Astrocyte (in vitro differentiated cells and primary cell): ENCODE data around the gene BACH2. TPM values are rescaled to one million over a fixed set of nuclear protein-coding genes. Genes with fewer than 3 reads are reported as not detected.
"Not testable (repeated sequence)": the region's sequence is repeated elsewhere in the genome, so short reads cannot be mapped to it uniquely, and the experiment has no call there.

Experiments used
- DNase-seq: peaks from one replicate; pipeline ENCODE4 v3.0.0-alpha.2; 2010; ENCODE audit warnings: low read depth
- FAIRE-seq: peaks from 2 replicates; lab custom pipeline; 2011; peaks lifted over from hg19 to GRCh38; lab: Jason Lieb, UNC
- H2AFZ ChIP-seq: 2 replicates; pipeline ENCODE4 v1.6.0; 2012; ENCODE audit warnings: low read depth, low read length, inconsistent platforms
- H3K27ac ChIP-seq: 2 replicates; pipeline ENCODE4 v1.5.1; 2011; ENCODE audit warnings: low read depth, low read length, inconsistent platforms
- H3K27me3 ChIP-seq: 2 replicates; pipeline ENCODE4 v1.6.0; 2011; ENCODE audit warnings: low read length, inconsistent platforms; ENCODE audit not compliant: insufficient read depth
- H3K36me3 ChIP-seq: 2 replicates; pipeline ENCODE4 v1.5.1; 2011; ENCODE audit warnings: low read length, inconsistent platforms; ENCODE audit not compliant: insufficient read depth
- H3K4me1 ChIP-seq: 2 replicates; pipeline ENCODE4 v1.5.1; 2011; ENCODE audit warnings: low read length, inconsistent platforms; ENCODE audit not compliant: insufficient read depth
- H3K4me2 ChIP-seq: 2 replicates; pipeline ENCODE4 v1.6.0; 2012; ENCODE audit warnings: low read length, inconsistent platforms
- H3K4me3 ChIP-seq: 2 replicates; pipeline ENCODE4 v1.5.1; 2011; ENCODE audit warnings: low read depth, mild to moderate bottlenecking, low read length, inconsistent platforms; ENCODE audit not compliant: insufficient read depth
- H3K79me2 ChIP-seq: 2 replicates; pipeline ENCODE4 v1.6.0; 2012; ENCODE audit warnings: mild to moderate bottlenecking, low read length, inconsistent platforms; ENCODE audit not compliant: insufficient read depth
- H3K9ac ChIP-seq: 2 replicates; pipeline ENCODE4 v1.6.0; 2012; ENCODE audit warnings: mild to moderate bottlenecking, low read length, inconsistent platforms
- H3K9me3 ChIP-seq: 2 replicates; pipeline ENCODE4 v1.5.1; 2012; ENCODE audit warnings: low read depth, mild to moderate bottlenecking, low read length, inconsistent platforms; ENCODE audit not compliant: insufficient read depth
- H4K20me1 ChIP-seq: 2 replicates; pipeline ENCODE4 v1.6.0; 2012; ENCODE audit warnings: low read length, inconsistent platforms; ENCODE audit not compliant: insufficient read depth
- H3K27ac Mint-ChIP-seq: one replicate; pipeline ENCODE4 v1.8.0; 2021; ENCODE audit warnings: mild to moderate bottlenecking, mixed read lengths; ENCODE audit not compliant: unreplicated experiment
- H3K27me3 Mint-ChIP-seq: one replicate; pipeline ENCODE4 v1.8.0; 2021; ENCODE audit warnings: low read depth, mixed read lengths; ENCODE audit not compliant: unreplicated experiment
- H3K36me3 Mint-ChIP-seq: one replicate; pipeline ENCODE4 v1.8.0; 2021; ENCODE audit warnings: low read depth, mixed read lengths; ENCODE audit not compliant: unreplicated experiment
- H3K4me1 Mint-ChIP-seq: one replicate; pipeline ENCODE4 v1.8.0; 2021; ENCODE audit warnings: low read depth, mixed read lengths; ENCODE audit not compliant: unreplicated experiment
- H3K4me3 Mint-ChIP-seq: one replicate; pipeline ENCODE4 v1.8.0; 2021; ENCODE audit warnings: mild to moderate bottlenecking, moderate library complexity, mixed read lengths; ENCODE audit not compliant: unreplicated experiment
- H3K9me3 Mint-ChIP-seq: one replicate; pipeline ENCODE4 v1.8.0; 2021; ENCODE audit warnings: mild to moderate bottlenecking, mixed read lengths; ENCODE audit not compliant: unreplicated experiment
- EZH2 ChIP-seq: IDR thresholded peaks from 2 replicates; pipeline ENCODE4 v1.6.1; 2012; ENCODE audit warnings: mild to moderate bottlenecking, low read length, inconsistent platforms; ENCODE audit not compliant: insufficient read depth
- total RNA-seq: library from RNA; stranded (reverse); gene quantifications from 2 replicates; pipeline ENCODE4 v1.2.1, GENCODE V29; 2021
- TF ChIP-seq, protein P1 (sequence below): IDR thresholded peaks from 2 replicates; pipeline ENCODE4 v1.5.1; 2011; ENCODE audit warnings: low read depth, mild to moderate bottlenecking, inconsistent platforms, low read length, moderate library complexity; ENCODE audit not compliant: insufficient read depth

BACH2 gene
- total RNA-seq, 1 donor from 2014 or later = 17.5 TPM

DNA sequence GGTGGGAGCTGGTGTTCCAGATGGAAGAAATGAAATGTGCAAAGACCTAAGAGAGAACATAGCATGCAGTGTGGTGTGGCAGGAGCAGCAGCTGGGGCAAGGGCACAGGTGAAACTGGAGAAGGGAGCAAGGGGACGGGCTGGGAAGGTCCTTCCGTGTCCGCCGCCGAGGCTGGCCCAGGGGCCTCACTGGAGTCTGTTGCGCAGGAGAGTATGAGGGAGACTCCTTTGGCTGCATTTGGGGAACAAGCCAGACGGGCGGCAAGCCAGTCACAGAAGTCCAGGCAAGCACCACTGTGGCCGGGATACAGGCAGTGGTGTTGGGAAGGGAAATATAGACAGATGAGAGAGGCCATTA is 324.6 kb downstream of the BACH2 start:
- Histone ChIP-seq H3K27me3 (no peaks in the 10 kb centered on the region), H4K20me1 (no peaks in the 10 kb centered on the region), H3K9ac (no peak overlapping the region), H3K4me2 (no peak overlapping the region), H3K36me3 (no peaks in the 10 kb centered on the region), H3K27ac (no peak overlapping the region), H3K79me2 (no peaks in the 10 kb centered on the region), H2AFZ (no peak overlapping the region), H3K4me1 (peaks cover 7% of the 10 kb centered on the region), H3K4me3 (no peak overlapping the region), H3K9me3 (no peaks in the 10 kb centered on the region)
- Mint-ChIP-seq H3K27me3 (no peaks in the 10 kb centered on the region), H3K27ac (no peak overlapping the region), H3K9me3 (no peaks in the 10 kb centered on the region), H3K36me3 (no peaks in the 10 kb centered on the region), H3K4me1 (peaks cover 2% of the 10 kb centered on the region), H3K4me3 (no peak overlapping the region)
- FAIRE-seq = no peak
- DNase-seq = no peak
- TF ChIP-seq, protein P1, sequence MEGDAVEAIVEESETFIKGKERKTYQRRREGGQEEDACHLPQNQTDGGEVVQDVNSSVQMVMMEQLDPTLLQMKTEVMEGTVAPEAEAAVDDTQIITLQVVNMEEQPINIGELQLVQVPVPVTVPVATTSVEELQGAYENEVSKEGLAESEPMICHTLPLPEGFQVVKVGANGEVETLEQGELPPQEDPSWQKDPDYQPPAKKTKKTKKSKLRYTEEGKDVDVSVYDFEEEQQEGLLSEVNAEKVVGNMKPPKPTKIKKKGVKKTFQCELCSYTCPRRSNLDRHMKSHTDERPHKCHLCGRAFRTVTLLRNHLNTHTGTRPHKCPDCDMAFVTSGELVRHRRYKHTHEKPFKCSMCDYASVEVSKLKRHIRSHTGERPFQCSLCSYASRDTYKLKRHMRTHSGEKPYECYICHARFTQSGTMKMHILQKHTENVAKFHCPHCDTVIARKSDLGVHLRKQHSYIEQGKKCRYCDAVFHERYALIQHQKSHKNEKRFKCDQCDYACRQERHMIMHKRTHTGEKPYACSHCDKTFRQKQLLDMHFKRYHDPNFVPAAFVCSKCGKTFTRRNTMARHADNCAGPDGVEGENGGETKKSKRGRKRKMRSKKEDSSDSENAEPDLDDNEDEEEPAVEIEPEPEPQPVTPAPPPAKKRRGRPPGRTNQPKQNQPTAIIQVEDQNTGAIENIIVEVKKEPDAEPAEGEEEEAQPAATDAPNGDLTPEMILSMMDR = no peak
- no peak for TF ChIP-seq EZH2

DNA sequence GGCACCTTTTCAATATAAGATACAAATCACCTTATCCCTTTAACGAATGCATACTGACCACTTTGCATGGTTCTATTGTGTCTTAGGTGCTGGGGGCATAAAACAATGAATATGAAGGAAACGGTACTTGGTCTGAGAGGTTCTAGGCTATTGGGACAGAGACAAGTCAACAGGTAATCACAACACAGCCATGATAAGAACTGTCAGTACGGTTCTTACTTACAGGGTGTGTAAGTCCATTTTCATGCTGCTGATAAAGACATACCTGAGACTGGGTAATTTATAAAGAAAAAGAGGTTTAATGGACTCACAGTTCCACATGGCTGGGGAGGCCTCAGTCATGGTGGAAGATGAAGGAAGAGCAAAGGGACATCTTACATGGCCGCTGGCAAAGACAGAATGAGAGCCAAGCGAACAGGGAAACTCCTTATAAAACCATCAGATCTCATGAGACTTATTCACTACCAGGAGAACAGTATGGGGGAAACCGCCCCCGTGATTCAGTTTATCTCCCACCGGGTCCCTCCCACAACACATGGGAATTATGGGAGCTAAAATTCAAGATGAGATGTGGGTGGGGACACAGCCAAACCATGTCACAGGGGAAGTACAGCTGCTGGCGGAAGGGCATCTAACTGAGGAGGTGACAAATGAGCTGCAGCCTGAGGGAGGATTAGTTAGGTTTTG is 325.2 kb downstream of the BACH2 start:
- H3K36me3 Mint-ChIP-seq, H2AFZ ChIP-seq, H4K20me1 ChIP-seq, H3K27me3 Mint-ChIP-seq, H3K27ac Mint-ChIP-seq, DNase-seq, FAIRE-seq, H3K9me3 ChIP-seq, H3K4me1 ChIP-seq, H3K27ac ChIP-seq, H3K4me3 ChIP-seq, H3K27me3 ChIP-seq, H3K9me3 Mint-ChIP-seq, H3K79me2 ChIP-seq, H3K4me3 Mint-ChIP-seq, H3K4me2 ChIP-seq, H3K4me1 Mint-ChIP-seq, H3K36me3 ChIP-seq: not testable (repeated sequence)
- peak overlapping the region; percentile 21 for H3K9ac ChIP-seq

DNA sequence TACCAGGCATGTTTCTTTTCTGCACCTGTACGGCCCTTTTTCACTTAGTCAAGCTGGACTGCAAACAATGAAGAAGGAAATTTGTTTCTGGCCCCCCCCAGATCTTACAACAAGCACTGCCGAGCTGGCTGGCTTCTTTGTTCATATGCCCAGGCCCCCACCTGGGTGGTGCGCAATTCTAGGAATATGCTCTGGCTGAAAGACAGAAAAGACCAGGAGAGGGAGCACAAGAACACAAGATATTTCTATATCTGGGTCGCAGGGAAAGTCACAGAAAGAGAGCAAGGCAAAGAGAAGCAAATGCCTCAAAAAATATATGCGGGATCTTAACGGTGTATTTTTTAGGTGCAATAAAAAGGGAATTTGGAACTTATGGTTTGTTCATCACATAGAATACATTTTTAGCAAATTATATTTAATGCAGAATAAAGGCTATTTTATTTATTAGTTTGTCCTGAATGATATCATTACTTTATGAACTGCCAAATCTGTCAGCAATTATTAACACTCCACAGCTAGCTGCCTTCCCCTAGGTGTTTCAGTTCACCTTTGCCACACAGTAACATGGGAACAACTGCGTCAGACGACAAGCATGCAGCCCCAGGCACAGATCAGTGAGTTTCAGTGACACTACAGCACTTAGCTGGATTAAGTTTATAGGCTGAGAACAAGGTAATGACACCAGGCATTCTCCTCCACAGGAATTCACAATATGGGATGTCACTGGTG is 325.9 kb downstream of the BACH2 start:
- Histone ChIP-seq H3K9ac (peak overlapping the region; percentile 21), H3K27ac (no peak overlapping the region), H3K9me3 (no peaks in the 10 kb centered on the region), H3K4me1 (peaks cover 7% of the 10 kb centered on the region), H3K79me2 (no peaks in the 10 kb centered on the region), H3K4me3 (no peak overlapping the region), H2AFZ (no peak overlapping the region), H3K36me3 (no peaks in the 10 kb centered on the region), H3K27me3 (no peaks in the 10 kb centered on the region), H4K20me1 (no peaks in the 10 kb centered on the region), H3K4me2 (no peak overlapping the region)
- H3K9me3 Mint-ChIP-seq = no peaks in the 10 kb centered on the region
- no peaks in the 10 kb centered on the region for H3K36me3 Mint-ChIP-seq
- FAIRE-seq (peak; percentile 13), DNase-seq (peak; percentile 48)
- no peaks in the 10 kb centered on the region for H3K4me1 Mint-ChIP-seq
- no peak overlapping the region for H3K27ac Mint-ChIP-seq
- TF ChIP-seq, protein P1 = peak; percentile 58
- no peak for TF ChIP-seq EZH2
- H3K27me3 Mint-ChIP-seq = peaks cover 1% of the 10 kb centered on the region
- H3K4me3 Mint-ChIP-seq = no peak overlapping the region
